HG03439 (cell line): ENCODE measurements around the gene PRPF19.

ENCODE experiments used
- ATAC-seq: cut with Tn5 transposase; IDR thresholded peaks from one replicate; pipeline ENCODE4 v1.9.1; 2021; ENCODE audit warnings: mild to moderate bottlenecking, moderate library complexity; ENCODE audit not compliant: unreplicated experiment

PRPF19 gene

GRCh38 chr11:60924110-60924905 is 17.9 kb upstream of the PRPF19 start, which contains the start of gene TMEM132A:
TSS of gene TMEM132A (plus strand) at chr11:60924460. CDS start at chr11:60924634, 174 bp downstream.
- no peak for ATAC-seq

GRCh38 chr11:60923800-60924109 is 17.4 kb upstream of the PRPF19 start:
- no peak for ATAC-seq

- no peak for ATAC-seq
These were observed 16.9 kb upstream of the PRPF19 start for GRCh38 chr11:60923326-60923725.

GRCh38 chr11:60922906-60923305 is 16.5 kb upstream of the PRPF19 start:
- ATAC-seq, result no peak

- ATAC-seq, result no peak
These were observed 15.5 kb upstream of the PRPF19 start for GRCh38 chr11:60921777-60922335.

- no peak for ATAC-seq
These were observed 14.9 kb upstream of the PRPF19 start for GRCh38 chr11:60921259-60921658.

- no peak for ATAC-seq
These were observed 13.6 kb upstream of the PRPF19 start for GRCh38 chr11:60919956-60920355.

- ATAC-seq, result no peak
These were observed 12.9 kb upstream of the PRPF19 start for GRCh38 chr11:60919320-60919719.

GRCh38 chr11:60918939-60919265 is 12.5 kb upstream of the PRPF19 start:
- ATAC-seq, result no peak

- no peak for ATAC-seq
These were observed 12.0 kb upstream of the PRPF19 start for GRCh38 chr11:60918251-60918938.

- no peak for ATAC-seq
These were observed 10.9 kb upstream of the PRPF19 start for GRCh38 chr11:60917267-60917666.

GRCh38 chr11:60916669-60917206 is 10.4 kb upstream of the PRPF19 start:
- ATAC-seq, result no peak

- peak; percentile 45 for ATAC-seq
These were observed 9.0 kb upstream of the PRPF19 start for GRCh38 chr11:60915248-60915914.

GRCh38 chr11:60914633-60915247 is 8.4 kb upstream of the PRPF19 start:
- no peak for ATAC-seq

- ATAC-seq, result peak; percentile 44
These were observed 7.6 kb upstream of the PRPF19 start, which contains the start of gene TMEM109 for GRCh38 chr11:60913793-60914632. TSS of gene TMEM109 (plus strand) at chr11:60914158. CDS start at chr11:60919694, 5,536 bp downstream.

- no peak for ATAC-seq
These were observed 6.6 kb upstream of the PRPF19 start for GRCh38 chr11:60912851-60913528.

GRCh38 chr11:60912223-60912850 is 6.0 kb upstream of the PRPF19 start:
- no peak for ATAC-seq

GRCh38 chr11:60910711-60911380 is 4.5 kb upstream of the PRPF19 start:
- no peak for ATAC-seq
